ENCODE results near the gene IL18R1. TPM values are rescaled to one million over a fixed set of nuclear protein-coding genes. Genes with fewer than 3 reads are reported as not detected.

The IL18R1 gene
- total RNA-seq, 1 donor from 2014 or later, result 2.4 TPM

- H3K27me3 Mint-ChIP-seq (ENCODE audit: low read depth, unreplicated experiment), result peaks cover 3% of the 10 kb centered on the region
- Histone ChIP-seq H3K4me2 (ENCODE audit: low read length) (no peak overlapping the region), H3K36me3 (ENCODE audit: insufficient read depth, low read length) (no peaks in the 10 kb centered on the region), H3K79me2 (ENCODE audit: insufficient read depth, low read length) (no peaks in the 10 kb centered on the region), H3K4me1 (ENCODE audit: insufficient read depth, low read length) (no peaks in the 10 kb centered on the region), H2AFZ (ENCODE audit: low read depth, low read length) (no peak overlapping the region), H3K9me3 (ENCODE audit: insufficient read depth, low read depth, low read length) (no peaks in the 10 kb centered on the region), H3K27ac (ENCODE audit: low read depth, low read length) (no peak overlapping the region), H4K20me1 (ENCODE audit: insufficient read depth, low read length) (no peaks in the 10 kb centered on the region), H3K27me3 (ENCODE audit: insufficient read depth, low read length) (no peaks in the 10 kb centered on the region), H3K4me3 (ENCODE audit: insufficient read depth, low read depth, low read length) (no peak overlapping the region), H3K9ac (ENCODE audit: low read length) (no peak overlapping the region)
- H3K4me3 Mint-ChIP-seq (ENCODE audit: unreplicated experiment), result no peak overlapping the region
- DNase-seq (ENCODE audit: low read depth), result no peak
- no peaks in the 10 kb centered on the region for H3K36me3 Mint-ChIP-seq (ENCODE audit: low read depth, unreplicated experiment)
- TF ChIP-seq EZH2 (IDR thresholded peaks at IDR 0.05; ENCODE audit: insufficient read depth, low read length) (no peak), CTCF (IDR thresholded peaks at IDR 0.05; ENCODE audit: insufficient read depth, low read depth, low read length) (no peak)
- H3K9me3 Mint-ChIP-seq (ENCODE audit: unreplicated experiment), result no peaks in the 10 kb centered on the region
- H3K27ac Mint-ChIP-seq (ENCODE audit: unreplicated experiment), result no peak overlapping the region
- no peaks in the 10 kb centered on the region for H3K4me1 Mint-ChIP-seq (ENCODE audit: low read depth, unreplicated experiment)
- FAIRE-seq, result no peak
Observed at GRCh38 chr2:102357937-102358336, 2.3 kb downstream of the IL18R1 start.

GRCh38 chr2:102358496-102358895 is 2.9 kb downstream of the IL18R1 start:
- Histone ChIP-seq H3K27ac (ENCODE audit: low read depth, low read length) (no peak overlapping the region), H3K9me3 (ENCODE audit: insufficient read depth, low read depth, low read length) (no peaks in the 10 kb centered on the region), H3K79me2 (ENCODE audit: insufficient read depth, low read length) (no peaks in the 10 kb centered on the region), H2AFZ (ENCODE audit: low read depth, low read length) (no peak overlapping the region), H3K4me1 (ENCODE audit: insufficient read depth, low read length) (no peaks in the 10 kb centered on the region), H3K36me3 (ENCODE audit: insufficient read depth, low read length) (no peaks in the 10 kb centered on the region), H3K4me2 (ENCODE audit: low read length) (no peak overlapping the region), H3K4me3 (ENCODE audit: insufficient read depth, low read depth, low read length) (no peak overlapping the region), H3K9ac (ENCODE audit: low read length) (no peak overlapping the region), H3K27me3 (ENCODE audit: insufficient read depth, low read length) (no peaks in the 10 kb centered on the region), H4K20me1 (ENCODE audit: insufficient read depth, low read length) (no peaks in the 10 kb centered on the region)
- Mint-ChIP-seq H3K27ac (ENCODE audit: unreplicated experiment) (no peak overlapping the region), H3K4me3 (ENCODE audit: unreplicated experiment) (no peak overlapping the region), H3K9me3 (ENCODE audit: unreplicated experiment) (no peaks in the 10 kb centered on the region), H3K4me1 (ENCODE audit: low read depth, unreplicated experiment) (no peaks in the 10 kb centered on the region), H3K27me3 (ENCODE audit: low read depth, unreplicated experiment) (peaks cover 3% of the 10 kb centered on the region), H3K36me3 (ENCODE audit: low read depth, unreplicated experiment) (peaks cover 2% of the 10 kb centered on the region)
- FAIRE-seq (no peak), DNase-seq (ENCODE audit: low read depth) (no peak)
- no peak for TF ChIP-seq CTCF (IDR thresholded peaks at IDR 0.05; ENCODE audit: insufficient read depth, low read depth, low read length)
- no peak for TF ChIP-seq EZH2 (IDR thresholded peaks at IDR 0.05; ENCODE audit: insufficient read depth, low read length)

- no peaks in the 10 kb centered on the region for H3K27me3 ChIP-seq (ENCODE audit: insufficient read depth, low read length)
- no peaks in the 10 kb centered on the region for H3K4me1 ChIP-seq (ENCODE audit: insufficient read depth, low read length)
- Mint-ChIP-seq H3K9me3 (ENCODE audit: unreplicated experiment) (no peaks in the 10 kb centered on the region), H3K36me3 (ENCODE audit: low read depth, unreplicated experiment) (peaks cover 2% of the 10 kb centered on the region), H3K27me3 (ENCODE audit: low read depth, unreplicated experiment) (peaks cover 3% of the 10 kb centered on the region), H3K4me3 (ENCODE audit: unreplicated experiment) (no peak overlapping the region), H3K27ac (ENCODE audit: unreplicated experiment) (no peak overlapping the region), H3K4me1 (ENCODE audit: low read depth, unreplicated experiment) (no peaks in the 10 kb centered on the region)
- no peaks in the 10 kb centered on the region for H3K9me3 ChIP-seq (ENCODE audit: insufficient read depth, low read depth, low read length)
- TF ChIP-seq EZH2 (IDR thresholded peaks at IDR 0.05; ENCODE audit: insufficient read depth, low read length), result no peak
- no peak for TF ChIP-seq CTCF (IDR thresholded peaks at IDR 0.05; ENCODE audit: insufficient read depth, low read depth, low read length)
- H3K9ac ChIP-seq (ENCODE audit: low read length), result no peak overlapping the region
- no peak overlapping the region for H2AFZ ChIP-seq (ENCODE audit: low read depth, low read length)
- no peak for DNase-seq (ENCODE audit: low read depth)
- H3K79me2 ChIP-seq (ENCODE audit: insufficient read depth, low read length), result no peaks in the 10 kb centered on the region
- no peaks in the 10 kb centered on the region for H4K20me1 ChIP-seq (ENCODE audit: insufficient read depth, low read length)
- no peak for FAIRE-seq
- H3K36me3 ChIP-seq (ENCODE audit: insufficient read depth, low read length), result no peaks in the 10 kb centered on the region
- no peak overlapping the region for H3K27ac ChIP-seq (ENCODE audit: low read depth, low read length)
- no peak overlapping the region for H3K4me2 ChIP-seq (ENCODE audit: low read length)
- H3K4me3 ChIP-seq (ENCODE audit: insufficient read depth, low read depth, low read length), result no peak overlapping the region
Observed at GRCh38 chr2:102359527-102359926, 3.9 kb downstream of the IL18R1 start.
